Testis (tissue), 2 donors: Measurements from ENCODE around the gene TIMM23B.
"Not testable (repeated sequence)": the region's sequence is repeated elsewhere in the genome, so short reads cannot be mapped to it uniquely, and the experiment has no call there.

ENCODE experiments used
- POLR2A ChIP-seq: fragments of 450-650 bp; IDR thresholded peaks from one replicate; pipeline ENCODE4 v1.6.1; 2017; ENCODE audit warnings: antibody characterized with exemption, mild to moderate bottlenecking, moderate library complexity
- TF ChIP-seq, protein P1 (sequence below), 3 experiments: fragments of 450-650 bp in 2 of 3; fragments of 200-600 bp in 1 of 3; sonication (generic) in 1 of 3; IDR thresholded peaks; one replicate each; pipeline ENCODE4 v1.5.1; 2016 to 2019; ENCODE audit warnings: antibody characterized with exemption in 3 of 3, mild to moderate bottlenecking in 2 of 3, moderate library complexity in 1 of 3

DNA sequence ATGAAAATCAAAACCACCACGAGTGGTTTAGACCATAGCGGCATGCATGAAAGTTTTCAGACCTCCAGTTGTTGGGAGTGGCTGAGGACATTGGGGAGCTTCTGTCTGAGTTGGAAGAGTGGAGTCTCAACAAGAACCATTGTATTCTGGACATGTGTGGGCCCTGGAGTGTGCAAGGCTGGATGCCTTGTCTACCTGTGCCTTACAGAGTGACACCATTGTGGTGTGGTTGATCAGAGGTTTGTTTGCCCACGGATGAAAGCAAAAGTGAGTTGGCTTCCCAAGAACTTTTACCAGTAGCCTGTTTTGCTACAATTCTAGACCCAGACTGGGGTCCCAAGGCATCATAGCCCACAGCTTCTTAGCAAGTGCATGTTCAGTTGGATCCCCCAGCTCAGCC lies 35.9 kb downstream of the TIMM23B start:
- TF ChIP-seq, protein P1, sequence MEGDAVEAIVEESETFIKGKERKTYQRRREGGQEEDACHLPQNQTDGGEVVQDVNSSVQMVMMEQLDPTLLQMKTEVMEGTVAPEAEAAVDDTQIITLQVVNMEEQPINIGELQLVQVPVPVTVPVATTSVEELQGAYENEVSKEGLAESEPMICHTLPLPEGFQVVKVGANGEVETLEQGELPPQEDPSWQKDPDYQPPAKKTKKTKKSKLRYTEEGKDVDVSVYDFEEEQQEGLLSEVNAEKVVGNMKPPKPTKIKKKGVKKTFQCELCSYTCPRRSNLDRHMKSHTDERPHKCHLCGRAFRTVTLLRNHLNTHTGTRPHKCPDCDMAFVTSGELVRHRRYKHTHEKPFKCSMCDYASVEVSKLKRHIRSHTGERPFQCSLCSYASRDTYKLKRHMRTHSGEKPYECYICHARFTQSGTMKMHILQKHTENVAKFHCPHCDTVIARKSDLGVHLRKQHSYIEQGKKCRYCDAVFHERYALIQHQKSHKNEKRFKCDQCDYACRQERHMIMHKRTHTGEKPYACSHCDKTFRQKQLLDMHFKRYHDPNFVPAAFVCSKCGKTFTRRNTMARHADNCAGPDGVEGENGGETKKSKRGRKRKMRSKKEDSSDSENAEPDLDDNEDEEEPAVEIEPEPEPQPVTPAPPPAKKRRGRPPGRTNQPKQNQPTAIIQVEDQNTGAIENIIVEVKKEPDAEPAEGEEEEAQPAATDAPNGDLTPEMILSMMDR (IDR thresholded peaks at IDR 0.05), result not testable (repeated sequence)
- TF ChIP-seq POLR2A, result not testable (repeated sequence)
